ENCODE data around the gene MAML2. TPM values are rescaled to one million over a fixed set of nuclear protein-coding genes. Genes with fewer than 3 reads are reported as not detected.
A peak's percentile ranks its signal among the peaks of the same experiment; 100 is the strongest.

The MAML2 gene
- total RNA-seq, 1 experiment from 2014 or later, result 2.7 TPM

- H3K4me1 Mint-ChIP-seq, result peaks cover 26 to 32% of the 10 kb centered on the region in 2 experiments
- H4K5ac ChIP-seq (ENCODE audit: insufficient read length, low read depth, low read length), result no peak overlapping the region
- H3K4me1 ChIP-seq (ENCODE audit: insufficient read depth, low read length), result peaks cover 9% of the 10 kb centered on the region
- H2BK12ac ChIP-seq (ENCODE audit: insufficient read length, low read depth, low read length), result no peak overlapping the region
- H4K8ac ChIP-seq (replicated peaks; ENCODE audit: insufficient read length, low read depth, low read length), result no peak overlapping the region
- H3K9me3 Mint-ChIP-seq, result no peaks in the 10 kb centered on the region
- H3K79me2 ChIP-seq (ENCODE audit: insufficient read depth, low read length), result 0 out of 2 replicates have a peak, but pooled peaks cover 1% of the 10 kb centered on the region
- no peak overlapping the region for H3K14ac ChIP-seq (ENCODE audit: insufficient read depth, low read length)
- H3K27me3 ChIP-seq (ENCODE audit: insufficient read depth, low read length), result no peaks in the 10 kb centered on the region
- no peak overlapping the region for H3K9ac ChIP-seq (ENCODE audit: extremely low read depth, insufficient read length, low read length)
- H3K9me3 ChIP-seq (ENCODE audit: control insufficient read depth, low read depth, low read length), result no peaks in the 10 kb centered on the region
- peak overlapping the region in 1 of 3 experiments; percentile 42; a peak in 1 of 7 replicates for H3K27ac Mint-ChIP-seq
- peak overlapping the region; percentile 39 for H3K4me2 ChIP-seq (ENCODE audit: insufficient read depth, insufficient read length, low read length)
- H4K91ac ChIP-seq (ENCODE audit: insufficient read length, low read depth, low read length), result no peak overlapping the region
- H2BK120ac ChIP-seq (ENCODE audit: low read depth, low read length, poor library complexity, severe bottlenecking), result no peak overlapping the region
- no peak overlapping the region for H2BK15ac ChIP-seq (ENCODE audit: low read depth, low read length)
- no peak overlapping the region for H3K23ac ChIP-seq (ENCODE audit: insufficient read length, low read depth, low read length)
- H3K18ac ChIP-seq (ENCODE audit: insufficient read length, low read depth, low read length), result no peak overlapping the region
- no peaks in the 10 kb centered on the region for H3K27me3 Mint-ChIP-seq (ENCODE audit: low read depth)
- H3K4me3 Mint-ChIP-seq, result no peak overlapping the region
- H2BK20ac ChIP-seq (ENCODE audit: low read depth, low read length, poor library complexity, severe bottlenecking), result no peak overlapping the region
- H3T11ph ChIP-seq (ENCODE audit: low read length), result no peak overlapping the region
- H3K23me2 ChIP-seq (ENCODE audit: insufficient read length, low read depth, low read length, poor library complexity, severe bottlenecking), result no peaks in the 10 kb centered on the region
- TF ChIP-seq CTCF (conservative IDR thresholded peaks at IDR 0.05), result no peak
- no peak overlapping the region for H2AK5ac ChIP-seq (ENCODE audit: insufficient read length, low read length)
- H3K79me1 ChIP-seq (ENCODE audit: insufficient read depth, low read depth, low read length, poor library complexity, severe bottlenecking), result no peaks in the 10 kb centered on the region
- H3K56ac ChIP-seq (ENCODE audit: insufficient read length, low read depth, low read length), result no peak overlapping the region
- WGBS (ENCODE audit: extremely low coverage, insufficient read length, low lambda C conversion rate), result no CpG with 5 or more reads among the region's 3 CpGs
- no peak for DNase-seq
- H2AFZ ChIP-seq (ENCODE audit: low read length), result no peak overlapping the region
- H3K4ac ChIP-seq (ENCODE audit: low read depth, low read length), result no peak overlapping the region
- H3K27ac ChIP-seq (ENCODE audit: insufficient read length, low read depth, low read length), result no peak overlapping the region
- no peaks in the 10 kb centered on the region for H3K36me3 Mint-ChIP-seq (ENCODE audit: insufficient read depth in 1 of 3, low read depth in 3 of 3)
- H2BK5ac ChIP-seq (ENCODE audit: insufficient read length, low read length), result no peak overlapping the region
- no peaks in the 10 kb centered on the region for H4K20me1 ChIP-seq (ENCODE audit: control insufficient read depth, insufficient read depth, insufficient read length)
Observed at GRCh38 chr11:96306600-96306932, 36.4 kb downstream of the MAML2 start.
